ENCODE results near the gene PRMT1.

DNA sequence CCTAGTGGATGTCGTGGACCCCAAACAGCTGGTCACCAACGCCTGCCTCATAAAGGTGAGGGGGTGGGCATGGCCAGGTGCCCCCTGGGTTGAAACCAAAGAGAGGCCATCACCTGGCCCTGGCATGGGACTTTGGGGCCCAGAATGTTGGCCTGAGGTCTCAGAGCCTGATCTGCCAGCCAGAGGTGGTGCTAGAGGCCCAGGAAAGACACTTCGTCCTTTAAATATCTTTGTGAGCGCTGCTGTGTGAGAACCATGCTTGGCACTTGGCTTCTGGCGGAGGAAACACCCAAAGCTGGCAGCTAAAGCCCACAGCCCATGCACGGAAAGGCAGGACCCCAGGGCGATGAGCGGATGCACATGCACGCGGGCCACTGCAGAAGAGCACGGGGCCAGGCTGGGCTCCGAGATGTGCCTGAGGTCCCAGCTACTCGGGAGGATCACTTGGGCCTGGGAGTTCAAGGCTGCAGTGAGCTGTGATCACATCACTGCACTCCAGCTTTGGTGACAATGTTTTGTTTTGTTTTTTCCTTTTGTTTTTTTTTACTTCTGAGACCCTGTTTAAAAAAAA lies 8.0 kb downstream of the PRMT1 start:
- TF ChIP-seq, protein P1, sequence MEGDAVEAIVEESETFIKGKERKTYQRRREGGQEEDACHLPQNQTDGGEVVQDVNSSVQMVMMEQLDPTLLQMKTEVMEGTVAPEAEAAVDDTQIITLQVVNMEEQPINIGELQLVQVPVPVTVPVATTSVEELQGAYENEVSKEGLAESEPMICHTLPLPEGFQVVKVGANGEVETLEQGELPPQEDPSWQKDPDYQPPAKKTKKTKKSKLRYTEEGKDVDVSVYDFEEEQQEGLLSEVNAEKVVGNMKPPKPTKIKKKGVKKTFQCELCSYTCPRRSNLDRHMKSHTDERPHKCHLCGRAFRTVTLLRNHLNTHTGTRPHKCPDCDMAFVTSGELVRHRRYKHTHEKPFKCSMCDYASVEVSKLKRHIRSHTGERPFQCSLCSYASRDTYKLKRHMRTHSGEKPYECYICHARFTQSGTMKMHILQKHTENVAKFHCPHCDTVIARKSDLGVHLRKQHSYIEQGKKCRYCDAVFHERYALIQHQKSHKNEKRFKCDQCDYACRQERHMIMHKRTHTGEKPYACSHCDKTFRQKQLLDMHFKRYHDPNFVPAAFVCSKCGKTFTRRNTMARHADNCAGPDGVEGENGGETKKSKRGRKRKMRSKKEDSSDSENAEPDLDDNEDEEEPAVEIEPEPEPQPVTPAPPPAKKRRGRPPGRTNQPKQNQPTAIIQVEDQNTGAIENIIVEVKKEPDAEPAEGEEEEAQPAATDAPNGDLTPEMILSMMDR (IDR thresholded peaks at IDR 0.05), result no peak
- TF ChIP-seq POLR2A (IDR thresholded peaks at IDR 0.05), result no peak

All from right lobe of liver (tissue), 4 donors.